GM19193 (cell line): ENCODE results near the gene RAMP3.

ENCODE experiments used
- POLR2A ChIP-seq: IDR thresholded peaks from 4 replicates; pipeline ENCODE4 v1.6.1; 2011; ENCODE audit not compliant: insufficient read depth, insufficient read length; ENCODE audit errors: extremely low read depth

Gene RAMP3

GRCh38 chr7:45129181-45129800 lies 28.3 kb upstream of the RAMP3 start:
- TF ChIP-seq POLR2A: no peak

GRCh38 chr7:45129906-45130305 lies 27.7 kb upstream of the RAMP3 start:
- TF ChIP-seq POLR2A: no peak

- TF ChIP-seq POLR2A: no peak
Observed at GRCh38 chr7:45130910-45131309, 26.7 kb upstream of the RAMP3 start.

GRCh38 chr7:45131891-45132290 lies 25.7 kb upstream of the RAMP3 start:
- TF ChIP-seq POLR2A: no peak

- TF ChIP-seq POLR2A: no peak
Observed at GRCh38 chr7:45132708-45133320, 24.8 kb upstream of the RAMP3 start.

- no peak for TF ChIP-seq POLR2A
Observed at GRCh38 chr7:45133352-45133751, 24.2 kb upstream of the RAMP3 start.

GRCh38 chr7:45133877-45134276 lies 23.7 kb upstream of the RAMP3 start:
- TF ChIP-seq POLR2A: no peak

- TF ChIP-seq POLR2A: no peak
Observed at GRCh38 chr7:45136106-45137060, 21.2 kb upstream of the RAMP3 start.

GRCh38 chr7:45138433-45139267 lies 18.9 kb upstream of the RAMP3 start:
- no peak for TF ChIP-seq POLR2A

GRCh38 chr7:45140827-45141226 lies 16.8 kb upstream of the RAMP3 start:
- TF ChIP-seq POLR2A: no peak

GRCh38 chr7:45143616-45144015 lies 14.0 kb upstream of the RAMP3 start:
- no peak for TF ChIP-seq POLR2A

GRCh38 chr7:45145881-45146280 lies 11.7 kb upstream of the RAMP3 start:
- no peak for TF ChIP-seq POLR2A

GRCh38 chr7:45146531-45147379 lies 10.8 kb upstream of the RAMP3 start:
- TF ChIP-seq POLR2A: no peak

- TF ChIP-seq POLR2A: no peak
Observed at GRCh38 chr7:45147858-45148652, 9.5 kb upstream of the RAMP3 start.

- TF ChIP-seq POLR2A: no peak
Observed at GRCh38 chr7:45148653-45148973, 9.0 kb upstream of the RAMP3 start.
